NCI-H524 (cell line): ENCODE measurements around the gene PRR29.
"Not testable (repeated sequence)": the region's sequence is repeated elsewhere in the genome, so short reads cannot be mapped to it uniquely, and the experiment has no call there.

Source experiments
- DNase-seq, 2 experiments: peaks; one replicate each; lab custom pipeline; 2025; lab: John Stamatoyannopoulos, UW

PRR29 gene

DNA sequence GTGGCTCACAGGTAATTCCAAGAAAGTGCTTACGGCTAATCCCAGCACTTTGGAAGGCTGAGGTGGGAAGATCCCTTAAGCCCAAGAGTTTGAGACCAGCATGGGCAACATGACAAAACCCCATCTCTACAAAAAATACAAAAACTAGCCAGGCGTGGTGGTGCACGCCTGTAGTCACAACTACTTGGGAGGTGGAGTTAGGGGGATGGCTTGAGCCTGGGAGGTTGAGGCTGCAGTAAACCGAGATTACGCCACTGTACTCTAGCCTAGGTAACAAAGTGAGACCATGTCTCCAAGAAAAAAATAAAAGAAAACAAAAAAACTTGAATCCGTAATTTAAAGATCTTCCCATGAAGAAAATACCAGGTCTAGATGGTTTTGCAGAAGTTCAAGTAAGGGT, 17.3 kb downstream of the PRR29 start:
- DNase-seq, result no peak

- no peak for DNase-seq
Observed at GRCh38 chr17:64016231-64016784, 18.2 kb downstream of the PRR29 start.

- no peak for DNase-seq
Observed at GRCh38 chr17:64016974-64017373, 18.8 kb downstream of the PRR29 start.

GRCh38 chr17:64017381-64017980, 19.3 kb downstream of the PRR29 start:
- no peak for DNase-seq

- DNase-seq, result not testable (repeated sequence)
Observed at GRCh38 chr17:64019551-64019961, 21.4 kb downstream of the PRR29 start.

- no peak for DNase-seq
Observed at GRCh38 chr17:64020056-64020766, 22.1 kb downstream of the PRR29 start, which contains the start of gene ICAM2. TSS of gene ICAM2 (minus strand) at chr17:64020633. CDS start at chr17:64006691, 13,942 bp downstream.

DNA sequence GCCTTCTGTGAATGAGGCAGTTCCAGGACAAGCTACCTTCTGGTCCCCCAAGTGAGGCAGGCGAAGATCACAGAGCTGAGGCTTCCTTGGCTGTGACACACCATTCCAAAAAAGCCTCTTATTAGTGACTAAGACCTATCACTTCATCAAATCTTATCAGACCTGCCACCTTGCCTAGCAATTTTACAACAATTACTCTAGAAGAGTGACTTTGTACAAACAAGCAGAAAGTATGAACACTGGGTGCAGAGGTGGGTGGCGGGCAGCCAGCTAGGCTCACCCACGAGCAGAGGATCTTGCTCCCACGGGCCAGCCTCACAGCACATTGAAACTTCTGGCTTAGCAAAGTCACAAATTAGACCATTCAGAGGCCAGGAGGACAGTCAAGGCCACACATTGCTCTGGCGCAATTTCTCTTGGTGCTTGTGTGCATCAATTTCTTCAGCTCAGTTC, 24.5 kb downstream of the PRR29 start:
- DNase-seq, result no peak

- DNase-seq, result no peak
Observed at GRCh38 chr17:64024215-64024654, 26.1 kb downstream of the PRR29 start.

- DNase-seq, result no peak
Observed at GRCh38 chr17:64024781-64025731, 26.9 kb downstream of the PRR29 start.

DNA sequence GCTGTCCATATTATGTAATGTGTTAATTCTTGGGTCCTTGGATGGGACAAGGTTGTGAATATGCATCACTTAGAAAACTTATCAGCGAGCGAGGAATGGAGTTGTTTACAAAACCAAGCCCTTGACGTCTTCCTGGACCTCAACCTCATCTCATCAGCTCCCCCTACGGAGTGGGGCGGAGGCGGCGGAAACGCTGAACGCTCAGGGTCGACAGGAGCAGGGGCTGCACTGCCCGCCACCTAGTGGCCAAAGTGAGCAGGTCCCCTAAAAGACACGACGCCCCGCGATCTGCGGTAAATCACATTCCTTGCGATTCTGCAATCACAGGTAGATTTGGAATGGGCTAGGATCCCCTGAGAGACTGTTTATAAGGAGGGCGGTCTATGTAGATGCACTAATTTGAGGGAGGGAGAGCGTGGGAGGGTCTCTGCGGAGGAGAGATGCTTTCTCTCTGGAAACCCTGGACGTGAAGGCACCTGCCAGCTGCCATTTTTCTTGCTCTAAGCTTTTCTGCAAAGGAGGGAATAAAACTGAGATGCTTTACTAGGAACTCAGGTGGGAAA, 27.7 kb downstream of the PRR29 start:
- peak; percentile 70 to 79 for DNase-seq

- peak; percentile 54 to 65 for DNase-seq
Observed at GRCh38 chr17:64028874-64029464, 30.8 kb downstream of the PRR29 start.

DNA sequence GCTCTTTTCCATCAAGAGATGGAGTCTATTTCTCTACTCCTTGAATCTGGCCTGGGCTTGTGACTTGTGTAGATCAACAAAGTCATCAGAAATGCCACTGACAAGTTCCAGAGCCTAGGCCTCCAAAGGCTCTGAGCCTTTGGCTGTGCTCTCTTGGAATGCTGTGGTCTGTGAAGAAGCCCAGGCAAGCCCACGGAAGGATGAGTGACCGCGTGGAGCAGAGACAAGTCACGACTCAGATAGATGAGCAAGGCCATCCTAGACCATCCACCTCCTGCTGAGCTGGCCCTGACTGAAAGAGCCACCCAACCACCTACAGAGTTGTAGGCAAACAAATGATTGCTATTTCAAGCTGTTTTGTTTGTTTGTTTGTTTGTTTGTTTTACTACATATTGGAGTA, 33.9 kb downstream of the PRR29 start:
- no peak for DNase-seq

DNA sequence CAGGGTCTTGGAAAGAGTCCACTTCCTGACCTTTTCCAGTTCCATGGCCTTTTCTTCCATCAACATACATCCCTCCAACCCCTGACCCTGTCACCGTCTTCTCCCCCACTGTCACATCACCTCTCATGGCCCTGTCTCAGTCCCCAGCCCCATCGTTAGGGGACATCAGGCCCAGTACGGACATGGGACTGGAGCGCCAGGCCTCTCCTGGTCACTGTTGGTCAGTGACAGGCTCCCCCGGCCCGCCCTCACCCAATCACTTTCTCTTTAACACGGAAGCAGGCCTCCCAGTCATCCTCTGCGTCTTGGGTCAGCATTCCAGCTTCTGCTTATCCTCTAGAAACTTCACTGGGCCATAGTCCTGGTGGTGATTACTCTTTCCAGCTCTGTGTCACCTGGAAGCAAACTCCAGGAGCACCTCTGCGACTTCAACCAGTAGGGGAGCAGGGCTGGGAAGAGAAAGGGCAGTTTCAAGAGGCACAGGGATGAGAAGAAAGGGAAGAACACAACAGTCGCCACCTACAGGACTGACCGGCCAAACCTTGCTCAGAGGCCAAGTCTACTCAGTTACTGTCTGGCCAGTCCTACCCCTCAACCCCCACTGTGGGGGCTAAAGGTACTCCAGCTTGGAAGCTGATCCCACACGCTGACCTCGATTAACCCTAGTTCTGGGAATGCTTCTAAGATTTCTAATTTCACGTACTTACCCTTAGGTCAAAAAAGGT, 38.2 kb downstream of the PRR29 start:
- no peak for DNase-seq

- no peak for DNase-seq
Observed at GRCh38 chr17:64037180-64037579, 39.0 kb downstream of the PRR29 start.

DNA sequence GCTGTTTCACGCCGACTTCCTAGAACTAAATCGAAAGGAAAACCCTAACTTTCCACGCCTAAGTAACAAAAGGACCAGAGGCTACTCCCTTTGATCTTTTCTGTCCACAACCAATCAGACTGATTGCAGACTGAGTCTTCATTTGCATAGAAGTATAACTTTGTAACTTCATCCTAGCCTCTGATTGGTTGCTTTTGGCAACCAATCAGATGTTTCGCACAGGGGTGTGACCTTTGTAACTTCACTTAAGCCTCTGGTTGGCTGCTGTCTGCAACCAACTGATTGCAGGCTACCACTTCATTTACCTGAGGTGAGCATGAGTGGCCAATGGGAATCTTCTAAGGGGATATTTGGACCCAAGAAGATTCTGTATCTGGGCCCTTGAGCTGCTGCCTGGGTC, 39.7 kb downstream of the PRR29 start:
- no peak for DNase-seq

GRCh38 chr17:64038331-64039105, 40.4 kb downstream of the PRR29 start:
- no peak for DNase-seq

DNA sequence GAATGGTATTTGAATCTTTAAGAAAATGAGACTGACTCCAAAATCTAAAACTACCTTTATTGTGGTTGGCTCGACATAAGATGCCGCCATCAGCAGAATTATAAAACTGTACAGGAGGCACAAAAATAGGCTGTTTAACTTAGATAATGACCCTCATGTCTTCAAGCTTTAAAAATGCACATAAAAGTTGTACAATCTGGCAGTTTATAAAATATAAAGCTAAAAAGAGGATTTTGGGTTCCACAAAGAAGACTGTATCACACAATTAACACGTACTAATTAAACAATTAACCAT, 40.9 kb downstream of the PRR29 start:
- DNase-seq, result no peak

- no peak for DNase-seq
Observed at GRCh38 chr17:64040206-64040605, 42.1 kb downstream of the PRR29 start.

- no peak for DNase-seq
Observed at GRCh38 chr17:64041912-64042311, 43.8 kb downstream of the PRR29 start.
